Measurements from ENCODE around the gene STIL.

STIL gene

GRCh38 chr1:47223921-47224675 lies 89.8 kb downstream of the STIL start:
- ATAC-seq (ENCODE audit: low read depth): no peak
- no peak overlapping the region for H3K27ac ChIP-seq (ENCODE audit: poor library complexity, severe bottlenecking)
- no peak overlapping the region for H3K4me3 ChIP-seq (ENCODE audit: severe bottlenecking)
- H3K27me3 ChIP-seq (ENCODE audit: insufficient read depth, poor library complexity, severe bottlenecking): peaks cover 69% of the 10 kb centered on the region
- TF ChIP-seq CTCF (IDR thresholded peaks at IDR 0.05; ENCODE audit: poor library complexity, severe bottlenecking): no peak
- no peaks in the 10 kb centered on the region for H3K36me3 ChIP-seq (ENCODE audit: low read depth)
- no peak for DNase-seq (ENCODE audit: low spot score)
- H3K9me3 ChIP-seq (ENCODE audit: severe bottlenecking): no peaks in the 10 kb centered on the region
- no peaks in the 10 kb centered on the region for H3K4me1 ChIP-seq (ENCODE audit: insufficient read depth, poor library complexity, severe bottlenecking)

DNA sequence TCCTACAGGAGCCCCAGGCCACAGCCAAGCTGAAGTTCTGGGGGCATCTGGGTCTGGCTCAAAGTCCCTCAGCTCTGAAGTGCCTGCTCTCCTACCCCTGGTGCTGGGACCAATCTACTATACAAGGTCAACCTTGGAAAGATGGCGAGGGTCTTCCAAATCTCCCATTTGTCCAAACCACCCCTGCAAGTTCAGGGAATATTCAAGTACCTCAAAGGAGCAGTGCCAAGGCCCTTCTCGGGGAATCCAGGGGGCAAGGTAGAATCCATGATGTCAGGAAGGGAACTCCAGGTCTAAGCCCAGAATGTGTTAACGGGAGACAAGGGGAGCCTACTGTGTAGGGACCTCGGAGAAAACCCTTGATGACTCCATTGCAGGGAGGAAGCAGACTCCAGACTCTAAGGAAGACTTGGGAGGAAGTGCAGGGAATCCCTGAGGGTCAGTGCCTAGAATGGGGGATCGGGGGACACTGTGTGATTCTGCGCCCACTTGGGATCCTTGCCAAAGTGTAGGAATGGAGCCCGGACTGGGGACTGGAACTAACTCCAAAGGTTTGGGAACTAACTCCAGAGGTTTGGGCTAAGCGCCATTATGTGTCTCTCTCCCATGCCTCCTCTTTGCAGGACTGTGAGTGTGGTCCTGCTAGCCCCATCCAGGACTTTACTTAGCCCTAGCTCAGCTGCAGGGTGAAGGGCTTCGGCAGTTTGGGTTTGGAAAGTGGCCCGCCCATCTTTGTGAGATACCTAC lies 90.6 kb downstream of the STIL start:
- Histone ChIP-seq H3K9me3 (ENCODE audit: severe bottlenecking) (no peaks in the 10 kb centered on the region), H3K4me3 (ENCODE audit: severe bottlenecking) (no peak overlapping the region), H3K27me3 (ENCODE audit: insufficient read depth, poor library complexity, severe bottlenecking) (peaks cover 62% of the 10 kb centered on the region), H3K27ac (ENCODE audit: poor library complexity, severe bottlenecking) (no peak overlapping the region), H3K36me3 (ENCODE audit: low read depth) (no peaks in the 10 kb centered on the region), H3K4me1 (ENCODE audit: insufficient read depth, poor library complexity, severe bottlenecking) (no peaks in the 10 kb centered on the region)
- ATAC-seq (ENCODE audit: low read depth) (no peak), DNase-seq (ENCODE audit: low spot score) (no peak)
- no peak for TF ChIP-seq CTCF (IDR thresholded peaks at IDR 0.05; ENCODE audit: poor library complexity, severe bottlenecking)

GRCh38 chr1:47222476-47222875 lies 91.5 kb downstream of the STIL start:
- no peaks in the 10 kb centered on the region for H3K9me3 ChIP-seq (ENCODE audit: severe bottlenecking)
- H3K27me3 ChIP-seq (ENCODE audit: insufficient read depth, poor library complexity, severe bottlenecking): peaks cover 53% of the 10 kb centered on the region
- DNase-seq (ENCODE audit: low spot score) (no peak), ATAC-seq (ENCODE audit: low read depth) (no peak)
- no peak overlapping the region for H3K4me3 ChIP-seq (ENCODE audit: severe bottlenecking)
- H3K4me1 ChIP-seq (ENCODE audit: insufficient read depth, poor library complexity, severe bottlenecking): no peaks in the 10 kb centered on the region
- H3K36me3 ChIP-seq (ENCODE audit: low read depth): no peaks in the 10 kb centered on the region
- TF ChIP-seq CTCF (IDR thresholded peaks at IDR 0.05; ENCODE audit: poor library complexity, severe bottlenecking): no peak
- no peak overlapping the region for H3K27ac ChIP-seq (ENCODE audit: poor library complexity, severe bottlenecking)

DNA sequence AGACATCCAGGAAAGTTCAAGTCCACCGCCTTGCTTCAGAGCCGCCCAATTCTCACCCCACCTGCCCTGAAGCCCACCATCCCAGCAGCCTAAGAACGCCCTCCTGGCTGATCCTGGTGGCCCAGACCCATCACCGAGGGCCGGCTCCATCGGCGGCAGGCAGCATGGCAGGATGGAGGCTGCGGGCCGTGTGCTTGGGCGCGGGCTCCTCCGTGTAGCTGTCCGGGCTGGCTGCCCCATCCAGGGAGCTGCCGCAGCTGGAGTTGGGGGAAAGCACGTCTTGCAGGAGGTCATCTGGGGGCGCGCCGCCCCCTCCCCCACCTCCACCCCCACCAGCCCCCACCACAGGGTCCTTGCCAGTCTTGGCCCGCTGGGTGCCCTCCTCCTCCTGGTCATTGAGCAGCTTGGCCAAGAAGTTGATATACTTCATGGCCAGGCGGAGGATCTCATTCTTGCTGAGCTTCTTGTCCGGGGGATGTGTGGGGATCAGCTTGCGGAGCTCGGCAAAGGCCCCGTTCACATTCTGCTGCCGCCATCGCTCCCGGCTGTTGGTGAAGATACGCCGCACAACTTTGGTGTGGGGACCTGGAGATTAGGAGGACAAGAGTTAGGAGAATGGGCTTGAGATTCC lies 94.2 kb downstream of the STIL start:
- Histone ChIP-seq H3K4me3 (ENCODE audit: severe bottlenecking) (no peak overlapping the region), H3K9me3 (ENCODE audit: severe bottlenecking) (no peaks in the 10 kb centered on the region), H3K27ac (ENCODE audit: poor library complexity, severe bottlenecking) (no peak overlapping the region), H3K4me1 (ENCODE audit: insufficient read depth, poor library complexity, severe bottlenecking) (no peaks in the 10 kb centered on the region), H3K27me3 (ENCODE audit: insufficient read depth, poor library complexity, severe bottlenecking) (peaks cover 25% of the 10 kb centered on the region), H3K36me3 (ENCODE audit: low read depth) (no peaks in the 10 kb centered on the region)
- DNase-seq (ENCODE audit: low spot score) (no peak), ATAC-seq (ENCODE audit: low read depth) (no peak)
- no peak for TF ChIP-seq CTCF (IDR thresholded peaks at IDR 0.05; ENCODE audit: poor library complexity, severe bottlenecking)
